ENCODE measurements around the gene SCYL1.

Gene SCYL1

GRCh38 chr11:65526744-65527143 is 1.9 kb downstream of the SCYL1 start:
- peaks cover 47 to 49% of the 10 kb centered on the region in 2 experiments for H3K36me3 ChIP-seq (ENCODE audit: control insufficient read depth in 1 of 2, insufficient read depth in 2 of 2, low read length in 2 of 2)
- no peak overlapping the region for H2AFZ ChIP-seq (ENCODE audit: insufficient read depth, low read length, poor library complexity)
- H2BK120ac ChIP-seq (ENCODE audit: insufficient read depth, low read length, poor library complexity), result no peak overlapping the region
- H3K14ac ChIP-seq (ENCODE audit: low read length), result no peak overlapping the region
- no peak overlapping the region for H2BK5ac ChIP-seq (ENCODE audit: low read depth, low read length, poor library complexity)
- H3K9me3 ChIP-seq (ENCODE audit: insufficient read depth, low read depth, low read length), result peaks cover 2% of the 10 kb centered on the region
- no peak overlapping the region for H3K4ac ChIP-seq (ENCODE audit: low read depth, low read length)
- peaks cover 10% of the 10 kb centered on the region for H3K79me1 ChIP-seq (ENCODE audit: low read length)
- no peak overlapping the region for H2AK5ac ChIP-seq (ENCODE audit: low read length)
- H4K12ac ChIP-seq (ENCODE audit: low read depth, low read length), result no peak overlapping the region
- H4K8ac ChIP-seq (ENCODE audit: low read depth, low read length), result no peak overlapping the region
- H2BK12ac ChIP-seq (ENCODE audit: low read length), result no peak overlapping the region
- no peak overlapping the region for H3K9ac ChIP-seq (ENCODE audit: low read length)
- H3K79me2 ChIP-seq (ENCODE audit: control insufficient read depth, insufficient read depth, low read length, poor library complexity), result peaks cover 10% of the 10 kb centered on the region
- H3K4me3 ChIP-seq (ENCODE audit: low read depth, low read length), result no peak overlapping the region
- DNase-seq, result no peak
- no peak overlapping the region for H3K4me2 ChIP-seq (ENCODE audit: low read length)
- no peak overlapping the region for H4K91ac ChIP-seq (ENCODE audit: low read depth, low read length)
- H3K18ac ChIP-seq (ENCODE audit: low read length), result peak overlapping the region; percentile 21
- H3K27ac ChIP-seq (ENCODE audit: low read depth, low read length), result no peak overlapping the region
- H3K4me1 ChIP-seq (ENCODE audit: control insufficient read depth in 1 of 2, insufficient read depth in 2 of 2, low read length in 2 of 2), result peaks cover 14 to 22% of the 10 kb centered on the region in 2 experiments
- no peak overlapping the region for H3K23ac ChIP-seq (ENCODE audit: low read length)
- no peaks in the 10 kb centered on the region for H3K27me3 ChIP-seq (ENCODE audit: insufficient read depth, low read length)
- no CpG with 5 or more reads among the region's 8 CpGs for WGBS (ENCODE audit: extremely low coverage, insufficient coverage, insufficient read length)

- Histone ChIP-seq H3K27me3 (ENCODE audit: insufficient read depth, low read length) (no peaks in the 10 kb centered on the region), H2BK12ac (ENCODE audit: low read length) (no peak overlapping the region), H3K27ac (ENCODE audit: low read depth, low read length) (no peak overlapping the region), H2AK5ac (ENCODE audit: low read length) (no peak overlapping the region), H3K9ac (ENCODE audit: low read length) (no peak overlapping the region), H2BK5ac (ENCODE audit: low read depth, low read length, poor library complexity) (no peak overlapping the region), H3K18ac (ENCODE audit: low read length) (no peak overlapping the region), H3K79me2 (ENCODE audit: control insufficient read depth, insufficient read depth, low read length, poor library complexity) (peaks cover 10% of the 10 kb centered on the region), H4K8ac (ENCODE audit: low read depth, low read length) (no peak overlapping the region), H4K12ac (ENCODE audit: low read depth, low read length) (no peak overlapping the region), H3K4me3 (ENCODE audit: low read depth, low read length) (no peak overlapping the region), H2AFZ (ENCODE audit: insufficient read depth, low read length, poor library complexity) (no peak overlapping the region), H3K79me1 (ENCODE audit: low read length) (peaks cover 10% of the 10 kb centered on the region), H3K14ac (ENCODE audit: low read length) (no peak overlapping the region), H3K4ac (ENCODE audit: low read depth, low read length) (no peak overlapping the region), H2BK120ac (ENCODE audit: insufficient read depth, low read length, poor library complexity) (no peak overlapping the region), H3K23ac (ENCODE audit: low read length) (no peak overlapping the region), H3K9me3 (ENCODE audit: insufficient read depth, low read depth, low read length) (peaks cover 2% of the 10 kb centered on the region), H3K36me3 (ENCODE audit: control insufficient read depth in 1 of 2, insufficient read depth in 2 of 2, low read length in 2 of 2) (peaks cover 64 to 67% of the 10 kb centered on the region in 2 experiments), H4K91ac (ENCODE audit: low read depth, low read length) (no peak overlapping the region), H3K4me2 (ENCODE audit: low read length) (no peak overlapping the region), H3K4me1 (ENCODE audit: control insufficient read depth in 1 of 2, insufficient read depth in 2 of 2, low read length in 2 of 2) (peaks cover 12 to 16% of the 10 kb centered on the region in 2 experiments)
- no peak for DNase-seq
- no CpG with 5 or more reads among the region's 12 CpGs for WGBS (ENCODE audit: extremely low coverage, insufficient coverage, insufficient read length)
These were observed 4.0 kb downstream of the SCYL1 start for GRCh38 chr11:65528819-65529350.

GRCh38 chr11:65529475-65530156 is 4.7 kb downstream of the SCYL1 start:
- no peak overlapping the region for H4K91ac ChIP-seq (ENCODE audit: low read depth, low read length)
- H2BK5ac ChIP-seq (ENCODE audit: low read depth, low read length, poor library complexity), result no peak overlapping the region
- H2AK5ac ChIP-seq (ENCODE audit: low read length), result no peak overlapping the region
- no peak overlapping the region for H4K8ac ChIP-seq (ENCODE audit: low read depth, low read length)
- no peak overlapping the region for H3K18ac ChIP-seq (ENCODE audit: low read length)
- H3K9ac ChIP-seq (ENCODE audit: low read length), result no peak overlapping the region
- peaks cover 10% of the 10 kb centered on the region for H3K79me2 ChIP-seq (ENCODE audit: control insufficient read depth, insufficient read depth, low read length, poor library complexity)
- H3K79me1 ChIP-seq (ENCODE audit: low read length), result peaks cover 8% of the 10 kb centered on the region
- peaks cover 2% of the 10 kb centered on the region for H3K9me3 ChIP-seq (ENCODE audit: insufficient read depth, low read depth, low read length)
- WGBS (ENCODE audit: extremely low coverage, insufficient coverage, insufficient read length), result no CpG with 5 or more reads among the region's 10 CpGs
- no peak overlapping the region for H3K4me3 ChIP-seq (ENCODE audit: low read depth, low read length)
- H3K4ac ChIP-seq (ENCODE audit: low read depth, low read length), result no peak overlapping the region
- H4K12ac ChIP-seq (ENCODE audit: low read depth, low read length), result no peak overlapping the region
- H3K14ac ChIP-seq (ENCODE audit: low read length), result no peak overlapping the region
- no peak overlapping the region for H3K23ac ChIP-seq (ENCODE audit: low read length)
- peaks cover 65 to 71% of the 10 kb centered on the region in 2 experiments for H3K36me3 ChIP-seq (ENCODE audit: control insufficient read depth in 1 of 2, insufficient read depth in 2 of 2, low read length in 2 of 2)
- peaks cover 8 to 10% of the 10 kb centered on the region in 2 experiments for H3K4me1 ChIP-seq (ENCODE audit: control insufficient read depth in 1 of 2, insufficient read depth in 2 of 2, low read length in 2 of 2)
- no peak overlapping the region for H3K27ac ChIP-seq (ENCODE audit: low read depth, low read length)
- no peaks in the 10 kb centered on the region for H3K27me3 ChIP-seq (ENCODE audit: insufficient read depth, low read length)
- DNase-seq, result no peak
- H3K4me2 ChIP-seq (ENCODE audit: low read length), result no peak overlapping the region
- H2BK12ac ChIP-seq (ENCODE audit: low read length), result no peak overlapping the region
- H2AFZ ChIP-seq (ENCODE audit: insufficient read depth, low read length, poor library complexity), result no peak overlapping the region
- no peak overlapping the region for H2BK120ac ChIP-seq (ENCODE audit: insufficient read depth, low read length, poor library complexity)

GRCh38 chr11:65530157-65530496 is 5.2 kb downstream of the SCYL1 start:
- Histone ChIP-seq H2AK5ac (ENCODE audit: low read length) (no peak overlapping the region), H3K23ac (ENCODE audit: low read length) (no peak overlapping the region), H3K36me3 (ENCODE audit: control insufficient read depth in 1 of 2, insufficient read depth in 2 of 2, low read length in 2 of 2) (peaks cover 71 to 76% of the 10 kb centered on the region in 2 experiments), H4K91ac (ENCODE audit: low read depth, low read length) (no peak overlapping the region), H3K79me2 (ENCODE audit: control insufficient read depth, insufficient read depth, low read length, poor library complexity) (peaks cover 8% of the 10 kb centered on the region), H3K4me3 (ENCODE audit: low read depth, low read length) (no peak overlapping the region), H4K12ac (ENCODE audit: low read depth, low read length) (no peak overlapping the region), H3K27ac (ENCODE audit: low read depth, low read length) (no peak overlapping the region), H3K79me1 (ENCODE audit: low read length) (peaks cover 6% of the 10 kb centered on the region), H3K27me3 (ENCODE audit: insufficient read depth, low read length) (no peaks in the 10 kb centered on the region), H3K4me2 (ENCODE audit: low read length) (no peak overlapping the region), H3K14ac (ENCODE audit: low read length) (no peak overlapping the region), H2AFZ (ENCODE audit: insufficient read depth, low read length, poor library complexity) (no peak overlapping the region), H3K18ac (ENCODE audit: low read length) (no peak overlapping the region), H2BK5ac (ENCODE audit: low read depth, low read length, poor library complexity) (no peak overlapping the region), H3K9ac (ENCODE audit: low read length) (no peak overlapping the region), H2BK12ac (ENCODE audit: low read length) (no peak overlapping the region), H3K4ac (ENCODE audit: low read depth, low read length) (no peak overlapping the region), H2BK120ac (ENCODE audit: insufficient read depth, low read length, poor library complexity) (no peak overlapping the region), H3K4me1 (ENCODE audit: control insufficient read depth in 1 of 2, insufficient read depth in 2 of 2, low read length in 2 of 2) (peaks cover 8 to 10% of the 10 kb centered on the region in 2 experiments), H4K8ac (ENCODE audit: low read depth, low read length) (no peak overlapping the region), H3K9me3 (ENCODE audit: insufficient read depth, low read depth, low read length) (peaks cover 2% of the 10 kb centered on the region)
- peak in 1 of 2 donors; percentile 19 for DNase-seq
- whole genome bisulfite sequencing (ENCODE audit: extremely low coverage, insufficient coverage, insufficient read length), result no CpG with 5 or more reads among the region's 5 CpGs

All from trophoblast cell (in vitro differentiated cells and primary cell).